Measurements from ENCODE around the gene VEPH1. TPM values are rescaled to one million over a fixed set of nuclear protein-coding genes. Genes with fewer than 3 reads are reported as not detected.

Gene VEPH1
- total RNA-seq, 2 donors from 2014 or later, result 0.21 TPM; not detected in 1

DNA sequence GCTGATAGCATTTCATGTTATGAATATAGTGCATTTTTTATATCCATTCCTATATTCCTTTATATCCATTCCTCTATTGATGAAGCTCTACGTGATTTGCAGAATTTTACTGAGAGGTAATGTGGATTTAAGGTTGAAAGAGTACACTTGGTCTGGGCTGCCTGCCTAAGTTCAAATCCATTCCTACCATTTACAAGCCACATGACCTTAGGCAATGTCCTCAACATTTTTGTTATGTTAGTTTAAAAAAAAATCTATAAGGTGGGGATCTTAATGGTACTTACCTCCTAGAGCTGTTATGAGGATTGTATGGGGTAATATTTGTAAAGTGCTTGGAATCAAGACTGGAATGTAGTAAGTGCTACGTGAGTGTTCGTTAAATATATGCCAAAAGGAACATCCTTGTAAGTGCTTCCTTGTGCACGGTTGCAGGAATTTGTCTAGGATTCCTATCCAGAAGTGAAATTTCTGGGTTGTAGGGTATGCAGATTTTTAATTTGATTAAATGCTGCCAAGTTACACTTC is 11.2 kb upstream of the VEPH1 start:
- ATAC-seq (ENCODE audit: insufficient number of reproducible peaks, low FRiP score, low read depth), result no peak

DNA sequence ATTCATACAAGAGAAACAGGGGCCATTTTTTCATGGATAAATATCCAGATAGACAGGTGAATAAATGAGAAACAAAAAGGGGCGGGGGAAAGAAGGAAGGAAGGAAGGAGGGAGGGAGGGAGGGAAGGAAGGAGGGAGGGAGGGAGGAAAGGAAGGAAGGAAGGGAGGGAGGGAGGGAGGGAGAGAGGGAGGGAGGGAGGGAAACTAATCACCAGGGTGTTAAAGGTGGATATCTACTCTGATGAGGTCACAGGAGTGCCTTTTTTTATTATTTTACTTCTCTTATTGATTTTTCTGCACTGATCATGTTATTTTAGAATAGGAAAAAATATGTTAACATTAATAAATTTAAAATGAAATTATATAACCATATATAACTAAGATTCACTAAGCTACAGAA is 10.4 kb upstream of the VEPH1 start:
- Histone ChIP-seq H3K9me3 (no peaks in the 10 kb centered on the region), H3K36me3 (no peaks in the 10 kb centered on the region), H3K4me1 (ENCODE audit: control insufficient read depth in 1 of 2, low read depth in 2 of 2) (no peaks in the 10 kb centered on the region), H3K27ac (no peak overlapping the region), H3K27me3 (replicated peaks; ENCODE audit: insufficient read depth) (no peaks in the 10 kb centered on the region), H3K4me3 (no peak overlapping the region)
- DNase-seq (ENCODE audit: low spot score), result no peak
- ATAC-seq (ENCODE audit: insufficient number of reproducible peaks, low FRiP score, low read depth), result no peak
- TF ChIP-seq, protein P1, sequence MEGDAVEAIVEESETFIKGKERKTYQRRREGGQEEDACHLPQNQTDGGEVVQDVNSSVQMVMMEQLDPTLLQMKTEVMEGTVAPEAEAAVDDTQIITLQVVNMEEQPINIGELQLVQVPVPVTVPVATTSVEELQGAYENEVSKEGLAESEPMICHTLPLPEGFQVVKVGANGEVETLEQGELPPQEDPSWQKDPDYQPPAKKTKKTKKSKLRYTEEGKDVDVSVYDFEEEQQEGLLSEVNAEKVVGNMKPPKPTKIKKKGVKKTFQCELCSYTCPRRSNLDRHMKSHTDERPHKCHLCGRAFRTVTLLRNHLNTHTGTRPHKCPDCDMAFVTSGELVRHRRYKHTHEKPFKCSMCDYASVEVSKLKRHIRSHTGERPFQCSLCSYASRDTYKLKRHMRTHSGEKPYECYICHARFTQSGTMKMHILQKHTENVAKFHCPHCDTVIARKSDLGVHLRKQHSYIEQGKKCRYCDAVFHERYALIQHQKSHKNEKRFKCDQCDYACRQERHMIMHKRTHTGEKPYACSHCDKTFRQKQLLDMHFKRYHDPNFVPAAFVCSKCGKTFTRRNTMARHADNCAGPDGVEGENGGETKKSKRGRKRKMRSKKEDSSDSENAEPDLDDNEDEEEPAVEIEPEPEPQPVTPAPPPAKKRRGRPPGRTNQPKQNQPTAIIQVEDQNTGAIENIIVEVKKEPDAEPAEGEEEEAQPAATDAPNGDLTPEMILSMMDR (IDR thresholded peaks at IDR 0.05), result no peak

More for the DNA sequence above, 11.2 kb upstream of the VEPH1 start:
- no peaks in the 10 kb centered on the region for H3K36me3 ChIP-seq
- no peaks in the 10 kb centered on the region for H3K27me3 ChIP-seq (replicated peaks; ENCODE audit: insufficient read depth)
- no peak overlapping the region for H3K4me3 ChIP-seq
- H3K4me1 ChIP-seq (ENCODE audit: control insufficient read depth in 1 of 2, low read depth in 2 of 2), result no peaks in the 10 kb centered on the region
- H3K27ac ChIP-seq, result no peak overlapping the region
- TF ChIP-seq, protein P1 (IDR thresholded peaks at IDR 0.05), result no peak
- H3K9me3 ChIP-seq, result peaks cover 3% of the 10 kb centered on the region
- no peak for DNase-seq (ENCODE audit: low spot score)

DNA sequence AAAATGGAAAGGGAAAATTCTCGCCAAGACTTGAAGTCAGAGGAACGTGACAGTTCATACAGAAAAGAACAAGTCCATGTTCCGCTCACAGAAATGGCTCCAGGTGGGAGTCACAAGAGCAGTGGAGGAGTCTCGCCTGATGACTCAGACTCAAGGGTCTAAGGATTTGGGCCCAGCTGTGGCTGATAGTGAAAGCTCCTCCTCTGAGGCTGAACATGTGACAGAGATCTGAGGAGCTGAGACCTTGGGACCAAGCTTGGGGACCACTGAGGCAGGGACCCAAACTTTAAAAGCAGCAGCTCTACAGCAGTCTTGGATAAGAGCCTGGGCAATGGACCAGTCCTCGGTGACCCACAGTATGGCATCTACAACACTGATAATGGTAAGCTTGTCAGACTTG is 9.3 kb upstream of the VEPH1 start:
- Histone ChIP-seq H3K36me3 (no peaks in the 10 kb centered on the region), H3K27me3 (replicated peaks; ENCODE audit: insufficient read depth) (no peaks in the 10 kb centered on the region), H3K4me3 (no peak overlapping the region), H3K4me1 (ENCODE audit: control insufficient read depth in 1 of 2, low read depth in 2 of 2) (no peaks in the 10 kb centered on the region), H3K27ac (no peak overlapping the region), H3K9me3 (no peaks in the 10 kb centered on the region)
- TF ChIP-seq, protein P1 (IDR thresholded peaks at IDR 0.05), result no peak
- no peak for DNase-seq (ENCODE audit: low spot score)
- ATAC-seq (ENCODE audit: insufficient number of reproducible peaks, low FRiP score, low read depth), result no peak

DNA sequence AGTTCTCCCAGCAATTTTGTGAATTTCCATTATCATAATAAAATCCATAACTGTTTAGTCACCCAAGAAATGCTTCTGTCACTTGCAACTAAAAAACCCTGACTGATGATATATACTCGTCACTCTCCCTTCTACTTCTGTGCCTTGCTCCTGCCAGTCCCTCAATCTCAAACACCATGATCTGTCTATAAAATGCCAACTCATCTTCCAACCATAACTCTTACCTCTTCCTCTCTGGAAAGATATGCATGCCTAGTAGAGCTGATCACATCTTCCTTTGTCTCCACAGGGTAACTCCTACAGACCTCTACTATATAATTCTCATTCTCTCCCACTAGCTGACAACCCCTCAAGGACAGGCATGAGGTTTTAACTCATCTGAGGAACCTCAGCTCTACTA is 5.2 kb upstream of the VEPH1 start:
- H3K9me3 ChIP-seq, result no peaks in the 10 kb centered on the region
- no peaks in the 10 kb centered on the region for H3K4me1 ChIP-seq (ENCODE audit: control insufficient read depth in 1 of 2, low read depth in 2 of 2)
- no peaks in the 10 kb centered on the region for H3K36me3 ChIP-seq
- H3K27me3 ChIP-seq (replicated peaks; ENCODE audit: insufficient read depth), result no peaks in the 10 kb centered on the region
- ATAC-seq (ENCODE audit: insufficient number of reproducible peaks, low FRiP score, low read depth) (no peak), DNase-seq (ENCODE audit: low spot score) (no peak)
- no peak overlapping the region for H3K4me3 ChIP-seq
- TF ChIP-seq, protein P1 (IDR thresholded peaks at IDR 0.05), result no peak
- H3K27ac ChIP-seq, result no peak overlapping the region

DNA sequence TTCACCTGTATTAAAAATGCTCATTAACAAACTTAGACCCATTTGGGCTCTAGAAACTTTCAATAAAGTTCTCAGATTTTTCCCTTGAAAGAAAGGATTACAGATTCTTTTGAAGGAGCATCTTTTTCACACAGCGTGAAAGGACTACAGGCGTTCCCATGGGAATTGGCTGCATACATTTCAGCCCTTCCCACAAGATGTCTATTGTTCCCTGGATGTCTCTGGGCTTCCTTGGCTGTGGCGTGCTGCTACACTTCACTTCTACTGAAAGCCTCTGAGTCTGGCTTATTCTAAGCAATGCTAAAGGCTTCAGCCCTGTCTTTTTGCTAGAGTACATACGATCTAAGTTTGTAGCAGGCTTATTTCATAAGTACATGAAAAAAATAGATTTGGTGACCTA is 1.4 kb downstream of the VEPH1 start:
- Histone ChIP-seq H3K27me3 (replicated peaks; ENCODE audit: insufficient read depth) (no peaks in the 10 kb centered on the region), H3K4me3 (no peak overlapping the region), H3K27ac (no peak overlapping the region), H3K4me1 (ENCODE audit: control insufficient read depth in 1 of 2, low read depth in 2 of 2) (peaks cover 0 to 7% of the 10 kb centered on the region in 2 donors), H3K36me3 (no peaks in the 10 kb centered on the region), H3K9me3 (no peaks in the 10 kb centered on the region)
- no peak for DNase-seq (ENCODE audit: low spot score)
- TF ChIP-seq, protein P1 (IDR thresholded peaks at IDR 0.05), result no peak
- no peak for ATAC-seq (ENCODE audit: insufficient number of reproducible peaks, low FRiP score, low read depth)
